KG1 (cell line): Measurements from ENCODE around the gene OXSM.

Experiments used
- DNase-seq: peaks from one replicate; lab custom pipeline; 2025; lab: John Stamatoyannopoulos, UW

The OXSM gene

GRCh38 chr3:25804676-25805075 lies 14.8 kb downstream of the OXSM start:
- DNase-seq = no peak

GRCh38 chr3:25812644-25813043 lies 22.8 kb downstream of the OXSM start:
- no peak for DNase-seq

GRCh38 chr3:25817107-25817506 lies 27.2 kb downstream of the OXSM start:
- no peak for DNase-seq

GRCh38 chr3:25817638-25818037 lies 27.7 kb downstream of the OXSM start:
- no peak for DNase-seq

- DNase-seq = no peak
Observed at GRCh38 chr3:25818335-25818734, 28.4 kb downstream of the OXSM start.

GRCh38 chr3:25820366-25820765 lies 30.5 kb downstream of the OXSM start:
- no peak for DNase-seq

GRCh38 chr3:25820816-25821486 lies 31.1 kb downstream of the OXSM start:
- no peak for DNase-seq

GRCh38 chr3:25821746-25822573 lies 32.1 kb downstream of the OXSM start:
- no peak for DNase-seq

- no peak for DNase-seq
Observed at GRCh38 chr3:25823314-25823713, 33.4 kb downstream of the OXSM start.

GRCh38 chr3:25826510-25826909 lies 36.6 kb downstream of the OXSM start:
- no peak for DNase-seq

- DNase-seq = no peak
Observed at GRCh38 chr3:25830373-25831280, 40.7 kb downstream of the OXSM start.

GRCh38 chr3:25831578-25831977 lies 41.7 kb downstream of the OXSM start:
- no peak for DNase-seq

- DNase-seq = no peak
Observed at GRCh38 chr3:25834346-25834745, 44.5 kb downstream of the OXSM start.

GRCh38 chr3:25836579-25836978 lies 46.7 kb downstream of the OXSM start:
- no peak for DNase-seq

GRCh38 chr3:25837038-25837437 lies 47.1 kb downstream of the OXSM start:
- no peak for DNase-seq

GRCh38 chr3:25840099-25840498 lies 50.2 kb downstream of the OXSM start:
- no peak for DNase-seq

- DNase-seq = no peak
Observed at GRCh38 chr3:25843332-25843731, 53.4 kb downstream of the OXSM start.
